Urinary bladder (tissue), 4 donors: ENCODE results near the gene TRPM3. TPM values are rescaled to one million over a fixed set of nuclear protein-coding genes. Genes with fewer than 3 reads are reported as not detected.

ENCODE experiments used
- DNase-seq: peaks from one replicate; pipeline ENCODE4 v3.0.0-alpha.2; 2015; ENCODE audit errors: extremely low spot score
- H3K27ac ChIP-seq: one replicate; pipeline ENCODE4 v1.5.1; 2013; ENCODE audit warnings: low read depth, mild to moderate bottlenecking, moderate library complexity
- H3K36me3 ChIP-seq: one replicate; pipeline ENCODE4 v1.6.1; 2013; ENCODE audit warnings: mild to moderate bottlenecking, moderate library complexity; ENCODE audit not compliant: insufficient read depth
- H3K4me1 ChIP-seq: one replicate; pipeline ENCODE4 v1.6.1; 2013; ENCODE audit warnings: mild to moderate bottlenecking, moderate library complexity; ENCODE audit not compliant: insufficient read depth
- H3K4me3 ChIP-seq: one replicate; pipeline ENCODE4 v1.5.1; 2013; ENCODE audit warnings: low read depth, low read length
- WGBS: extraction: QIAGEN DNeasy Blood & Tissue Kit; methylation state at CpG from one replicate; pipeline ENCODE4 v1.1.7; 2013; 5-methylcytosine and 5-hydroxymethylcytosine counted together
- polyA plus RNA-seq: library from polyadenylated mRNA; stranded (reverse); fragments of 200-250 nt; gene quantifications from one replicate; pipeline ENCODE4 v1.2.3, GENCODE V29; 2013
- total RNA-seq: library from RNA; depleted of rRNA; stranded (reverse); fragments of >200 nt; gene quantifications from one replicate; pipeline ENCODE4 v1.2.3, GENCODE V29; 2014
- donor health status: healthy with polysubstance abuse.
- donor health status: healthy.

TRPM3 gene
- total and polyA plus RNA-seq, 2 donors: 0.20 to 14.3 TPM

GRCh38 chr9:70826562-70826961 lies 294.9 kb downstream of the TRPM3 start:
- H3K36me3 ChIP-seq: no peaks in the 10 kb centered on the region
- 96% methylated on average over 3 of the region's 3 CpGs for WGBS
- H3K4me3 ChIP-seq: no peak overlapping the region
- no peak overlapping the region for H3K27ac ChIP-seq
- no peak for DNase-seq
- no peaks in the 10 kb centered on the region for H3K4me1 ChIP-seq

DNA sequence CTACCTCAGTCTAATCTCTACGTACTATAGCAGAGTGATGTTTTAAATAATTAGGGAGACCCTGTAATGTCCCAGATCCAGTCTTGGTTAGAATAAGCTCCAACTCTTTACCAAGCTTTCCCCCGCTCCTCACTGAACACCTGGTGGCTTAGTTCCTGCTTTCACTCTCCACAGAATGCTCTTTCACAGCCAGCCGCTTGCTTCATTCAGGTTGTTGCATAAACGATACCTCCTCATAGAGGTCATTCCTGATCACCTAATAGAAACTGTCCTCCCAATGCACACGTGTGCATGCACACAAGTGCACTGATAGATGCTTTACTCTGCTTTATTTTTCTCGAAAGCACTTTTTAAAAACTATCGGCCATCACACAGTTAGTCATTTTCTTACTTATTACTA lies 298.1 kb downstream of the TRPM3 start:
- Histone ChIP-seq H3K36me3 (no peaks in the 10 kb centered on the region), H3K4me3 (no peak overlapping the region), H3K27ac (no peak overlapping the region), H3K4me1 (no peaks in the 10 kb centered on the region)
- no peak for DNase-seq
- WGBS: 82% methylated on average over 7 of the region's 7 CpGs

DNA sequence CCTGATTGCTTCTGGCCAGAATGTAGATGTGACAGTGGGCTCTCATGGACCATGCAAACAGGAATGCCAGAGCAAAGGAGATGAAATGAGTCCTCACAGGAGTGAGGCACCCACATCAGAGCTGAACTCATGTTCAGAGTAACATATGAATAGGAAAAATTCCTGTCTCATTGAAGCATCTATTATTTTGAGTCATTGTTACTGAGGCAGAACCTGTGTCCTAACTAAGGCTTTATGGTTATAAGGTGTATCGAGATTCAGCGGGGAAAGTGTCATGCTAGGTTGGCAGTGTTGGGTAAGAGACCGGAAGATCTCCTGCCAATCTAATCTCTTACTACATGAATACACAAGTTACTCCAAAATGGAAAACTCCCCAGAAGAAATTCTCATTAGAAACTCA lies 304.1 kb downstream of the TRPM3 start:
- Histone ChIP-seq H3K4me1 (no peaks in the 10 kb centered on the region), H3K36me3 (no peaks in the 10 kb centered on the region), H3K27ac (no peak overlapping the region), H3K4me3 (no peak overlapping the region)
- WGBS: 96% methylated on average over 3 of the region's 3 CpGs
- no peak for DNase-seq

DNA sequence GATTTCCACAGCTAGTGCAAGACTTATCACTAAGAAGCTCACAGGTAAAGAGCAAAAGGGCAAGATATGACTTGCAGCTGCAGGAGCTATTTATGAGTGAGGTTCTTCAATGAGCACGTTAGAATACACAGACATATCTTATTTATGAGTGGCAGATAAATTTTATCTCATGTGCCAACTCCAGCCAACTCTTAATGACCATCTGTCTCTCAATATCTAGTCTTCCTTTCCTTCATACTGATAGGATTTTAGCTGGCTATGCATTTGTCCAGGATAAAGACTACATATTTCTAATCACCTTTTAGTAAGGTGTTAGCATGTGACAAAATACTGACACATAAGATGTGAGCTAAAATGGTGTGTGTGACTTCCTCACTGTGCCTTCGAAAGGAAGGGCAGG lies 304.5 kb downstream of the TRPM3 start:
- Histone ChIP-seq H3K27ac (no peak overlapping the region), H3K4me1 (no peaks in the 10 kb centered on the region), H3K36me3 (no peaks in the 10 kb centered on the region), H3K4me3 (no peak overlapping the region)
- DNase-seq: no peak
- WGBS: 29% methylated on average over 2 of the region's 2 CpGs

- 87% methylated on average over 1 of the region's 1 CpG for WGBS
- DNase-seq: no peak
- Histone ChIP-seq H3K27ac (no peak overlapping the region), H3K4me3 (no peak overlapping the region), H3K4me1 (no peaks in the 10 kb centered on the region), H3K36me3 (no peaks in the 10 kb centered on the region)
Measured at GRCh38 chr9:70816316-70816715, 305.1 kb downstream of the TRPM3 start.

- H3K27ac ChIP-seq: no peak overlapping the region
- no peak for DNase-seq
- WGBS: 60% methylated on average over 2 of the region's 2 CpGs
- no peaks in the 10 kb centered on the region for H3K4me1 ChIP-seq
- H3K4me3 ChIP-seq: no peak overlapping the region
- H3K36me3 ChIP-seq: no peaks in the 10 kb centered on the region
Measured at GRCh38 chr9:70814597-70814996, 306.8 kb downstream of the TRPM3 start.

DNA sequence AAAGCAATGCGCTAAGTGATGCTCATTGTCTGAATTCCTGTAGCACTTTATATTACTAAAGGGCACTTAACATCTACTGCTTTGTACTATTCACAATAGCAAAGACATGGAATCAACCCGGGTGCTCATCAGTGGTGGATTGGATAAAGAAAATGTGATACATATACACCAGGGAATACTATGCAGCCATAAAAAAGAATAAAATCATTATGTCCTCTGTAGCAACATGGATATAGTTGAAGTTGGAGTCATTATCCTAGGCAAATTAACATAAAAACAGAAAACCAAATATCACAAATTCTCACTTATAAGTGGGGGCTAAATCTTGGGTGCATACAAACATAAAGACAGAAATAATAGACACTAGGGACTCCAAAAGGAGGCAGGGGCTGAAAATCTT lies 308.3 kb downstream of the TRPM3 start:
- Histone ChIP-seq H3K4me1 (no peaks in the 10 kb centered on the region), H3K36me3 (no peaks in the 10 kb centered on the region), H3K27ac (no peak overlapping the region), H3K4me3 (no peak overlapping the region)
- no peak for DNase-seq
- 99% methylated on average over 2 of the region's 2 CpGs for WGBS

GRCh38 chr9:70811638-70812037 lies 309.8 kb downstream of the TRPM3 start:
- WGBS: 65% methylated on average over 1 of the region's 1 CpG
- no peaks in the 10 kb centered on the region for H3K4me1 ChIP-seq
- H3K4me3 ChIP-seq: no peak overlapping the region
- H3K27ac ChIP-seq: no peak overlapping the region
- H3K36me3 ChIP-seq: no peaks in the 10 kb centered on the region
- DNase-seq: no peak

- no peak overlapping the region for H3K4me3 ChIP-seq
Measured at GRCh38 chr9:70806875-70807274, 314.5 kb downstream of the TRPM3 start.

GRCh38 chr9:70805949-70806348 lies 315.5 kb downstream of the TRPM3 start:
- no peak for DNase-seq
- Histone ChIP-seq H3K36me3 (no peaks in the 10 kb centered on the region), H3K4me1 (no peaks in the 10 kb centered on the region), H3K4me3 (no peak overlapping the region), H3K27ac (no peak overlapping the region)
- 56% methylated on average over 6 of the region's 6 CpGs for WGBS

More at GRCh38 chr9:70806875-70807274, 314.5 kb downstream of the TRPM3 start:
- no peaks in the 10 kb centered on the region for H3K36me3 ChIP-seq
- no peak overlapping the region for H3K27ac ChIP-seq
- H3K4me1 ChIP-seq: no peaks in the 10 kb centered on the region
- 57% methylated on average over 2 of the region's 2 CpGs for WGBS
- DNase-seq: no peak

DNA sequence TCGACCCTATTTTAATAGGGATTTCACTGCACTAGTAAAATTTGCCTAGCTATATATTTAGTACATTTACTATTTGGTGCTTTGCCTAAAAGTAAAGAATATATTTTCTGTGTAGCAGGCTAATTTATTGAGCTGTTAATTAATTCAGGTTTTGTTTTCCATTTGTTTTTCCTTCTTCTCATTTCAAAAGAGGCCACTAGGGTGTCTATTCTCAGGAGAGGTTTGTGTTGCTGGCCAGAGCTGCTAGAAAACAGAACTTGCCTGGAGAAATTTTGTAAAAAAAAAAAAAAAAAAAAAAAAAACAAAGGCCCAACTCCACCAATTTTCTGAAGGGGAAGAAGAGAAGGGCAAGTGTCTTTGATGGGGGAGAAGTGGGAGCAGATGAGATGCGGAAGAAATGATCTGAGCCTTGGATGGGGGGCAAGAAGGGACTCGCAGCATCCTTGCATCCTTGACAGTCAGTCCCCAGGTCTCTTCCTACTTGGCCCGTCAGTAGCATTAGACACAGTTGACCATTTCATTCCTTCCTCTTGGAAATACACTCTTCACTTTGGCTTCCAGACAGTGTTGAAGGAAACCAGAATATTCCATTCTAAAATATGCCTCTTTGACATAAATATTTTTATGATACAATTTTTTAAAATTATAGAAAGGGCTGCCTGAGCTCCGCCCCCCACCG lies 318.5 kb downstream of the TRPM3 start:
- DNase-seq: no peak
- H3K4me3 ChIP-seq: no peak overlapping the region
- WGBS: 90% methylated on average over 6 of the region's 6 CpGs
- no peaks in the 10 kb centered on the region for H3K36me3 ChIP-seq
- no peaks in the 10 kb centered on the region for H3K4me1 ChIP-seq
- no peak overlapping the region for H3K27ac ChIP-seq

- no peak for DNase-seq
- H3K36me3 ChIP-seq: no peaks in the 10 kb centered on the region
- no peaks in the 10 kb centered on the region for H3K4me1 ChIP-seq
- H3K4me3 ChIP-seq: no peak overlapping the region
- WGBS: 29% methylated on average over 1 of the region's 1 CpG
- no peak overlapping the region for H3K27ac ChIP-seq
Measured at GRCh38 chr9:70802206-70802605, 319.2 kb downstream of the TRPM3 start.

DNA sequence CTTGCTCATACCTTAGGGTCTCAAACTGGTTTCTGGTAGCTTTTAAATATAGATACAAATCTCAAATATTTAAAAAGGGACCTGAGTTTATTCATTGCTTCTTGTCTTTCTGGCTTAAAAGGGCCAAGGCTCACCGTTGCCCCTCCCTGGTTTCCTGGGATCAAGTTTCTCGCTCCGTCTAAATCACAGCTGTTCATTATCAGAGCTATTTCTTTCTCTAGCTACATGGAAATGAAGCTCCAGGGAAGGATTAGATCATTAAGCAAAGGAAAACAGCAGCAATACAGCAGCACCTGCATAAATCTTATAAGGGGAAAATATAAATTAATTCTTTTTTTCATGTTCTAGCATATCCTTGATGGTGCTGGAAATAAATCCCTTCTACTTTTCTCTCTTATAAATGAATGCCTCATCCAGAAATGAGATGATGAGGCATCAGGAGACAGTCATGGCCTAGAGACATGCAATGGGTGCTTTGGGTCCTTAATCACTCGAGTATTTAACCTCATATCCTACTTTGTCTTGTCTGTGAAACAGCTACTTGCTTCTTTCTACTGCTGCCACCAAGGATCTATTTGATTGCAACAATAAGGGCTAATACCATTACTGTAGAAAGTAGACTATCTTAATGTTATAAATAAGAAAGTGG lies 320.1 kb downstream of the TRPM3 start:
- H3K4me1 ChIP-seq: no peaks in the 10 kb centered on the region
- 40% methylated on average over 4 of the region's 4 CpGs for WGBS
- H3K4me3 ChIP-seq: no peak overlapping the region
- H3K36me3 ChIP-seq: no peaks in the 10 kb centered on the region
- no peak overlapping the region for H3K27ac ChIP-seq
- no peak for DNase-seq

GRCh38 chr9:70798018-70798417 lies 323.4 kb downstream of the TRPM3 start:
- no peaks in the 10 kb centered on the region for H3K4me1 ChIP-seq
- no peaks in the 10 kb centered on the region for H3K36me3 ChIP-seq
- no peak overlapping the region for H3K4me3 ChIP-seq
- H3K27ac ChIP-seq: no peak overlapping the region
- no peak for DNase-seq
- WGBS: 93% methylated on average over 6 of the region's 6 CpGs
